ENCODE measurements around the gene DPH3.

DNA sequence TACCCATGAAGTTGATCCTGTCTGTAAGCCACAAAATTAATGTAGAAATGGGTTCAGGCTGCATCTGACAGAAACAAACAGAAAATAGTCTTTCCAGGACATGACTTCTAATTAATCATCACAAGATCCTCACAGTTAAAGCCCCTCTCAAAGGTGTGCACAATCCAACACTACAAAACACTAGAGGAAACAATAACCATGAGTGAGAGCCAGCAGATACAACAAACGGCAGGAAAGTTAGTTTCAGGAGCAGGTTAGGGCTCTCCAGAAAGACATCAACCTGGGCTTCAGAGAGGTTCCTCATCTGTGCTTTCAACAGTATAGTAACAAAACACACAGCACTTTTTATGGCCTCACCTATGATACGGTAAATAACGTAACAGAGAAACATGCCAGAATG lies 42.8 kb downstream of the DPH3 start:
- TF ChIP-seq, protein P1, sequence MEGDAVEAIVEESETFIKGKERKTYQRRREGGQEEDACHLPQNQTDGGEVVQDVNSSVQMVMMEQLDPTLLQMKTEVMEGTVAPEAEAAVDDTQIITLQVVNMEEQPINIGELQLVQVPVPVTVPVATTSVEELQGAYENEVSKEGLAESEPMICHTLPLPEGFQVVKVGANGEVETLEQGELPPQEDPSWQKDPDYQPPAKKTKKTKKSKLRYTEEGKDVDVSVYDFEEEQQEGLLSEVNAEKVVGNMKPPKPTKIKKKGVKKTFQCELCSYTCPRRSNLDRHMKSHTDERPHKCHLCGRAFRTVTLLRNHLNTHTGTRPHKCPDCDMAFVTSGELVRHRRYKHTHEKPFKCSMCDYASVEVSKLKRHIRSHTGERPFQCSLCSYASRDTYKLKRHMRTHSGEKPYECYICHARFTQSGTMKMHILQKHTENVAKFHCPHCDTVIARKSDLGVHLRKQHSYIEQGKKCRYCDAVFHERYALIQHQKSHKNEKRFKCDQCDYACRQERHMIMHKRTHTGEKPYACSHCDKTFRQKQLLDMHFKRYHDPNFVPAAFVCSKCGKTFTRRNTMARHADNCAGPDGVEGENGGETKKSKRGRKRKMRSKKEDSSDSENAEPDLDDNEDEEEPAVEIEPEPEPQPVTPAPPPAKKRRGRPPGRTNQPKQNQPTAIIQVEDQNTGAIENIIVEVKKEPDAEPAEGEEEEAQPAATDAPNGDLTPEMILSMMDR (IDR thresholded peaks at IDR 0.05) = no peak
- TF ChIP-seq POLR2A (IDR thresholded peaks at IDR 0.05) = no peak
